ENCODE results near the gene MLXIP.
A peak's percentile ranks its signal among the peaks of the same experiment; 100 is the strongest.
"Not testable (repeated sequence)": the region's sequence is repeated elsewhere in the genome, so short reads cannot be mapped to it uniquely, and the experiment has no call there.

Gene MLXIP

DNA sequence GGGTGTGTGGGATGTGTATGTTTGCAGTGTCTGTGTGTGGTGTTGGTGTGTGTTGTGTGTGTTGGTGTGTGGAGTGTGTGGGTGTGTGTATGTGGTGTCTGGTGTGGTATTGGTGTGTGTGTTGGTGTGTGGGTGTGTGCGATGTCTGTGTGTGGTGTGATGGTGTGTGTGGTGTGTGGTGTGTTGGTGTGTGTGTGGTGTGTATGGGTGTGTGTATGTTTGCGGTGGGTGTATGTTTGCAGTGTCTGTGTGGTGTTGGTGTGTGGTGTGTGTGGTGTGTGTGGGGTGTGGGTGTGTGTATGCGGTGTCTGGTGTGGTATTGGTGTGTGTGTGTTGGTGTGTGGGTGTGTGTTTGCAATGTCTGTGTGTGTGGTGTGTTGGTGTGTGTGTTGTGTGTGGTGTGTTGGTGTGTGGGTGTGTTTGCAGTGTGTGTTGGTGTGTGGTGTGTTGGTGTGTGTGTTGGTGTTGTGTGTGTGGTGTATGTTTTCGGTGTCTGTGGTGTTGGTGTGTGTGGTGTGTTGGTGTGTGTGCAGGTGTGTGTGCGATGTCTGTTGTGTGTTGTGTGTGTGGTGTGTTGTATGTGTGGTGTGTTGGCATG lies 15.7 kb downstream of the MLXIP start:
- Mint-ChIP-seq H3K9me3 (ENCODE audit: low read depth) (no peaks in the 10 kb centered on the region), H3K27me3 (no peaks in the 10 kb centered on the region)

DNA sequence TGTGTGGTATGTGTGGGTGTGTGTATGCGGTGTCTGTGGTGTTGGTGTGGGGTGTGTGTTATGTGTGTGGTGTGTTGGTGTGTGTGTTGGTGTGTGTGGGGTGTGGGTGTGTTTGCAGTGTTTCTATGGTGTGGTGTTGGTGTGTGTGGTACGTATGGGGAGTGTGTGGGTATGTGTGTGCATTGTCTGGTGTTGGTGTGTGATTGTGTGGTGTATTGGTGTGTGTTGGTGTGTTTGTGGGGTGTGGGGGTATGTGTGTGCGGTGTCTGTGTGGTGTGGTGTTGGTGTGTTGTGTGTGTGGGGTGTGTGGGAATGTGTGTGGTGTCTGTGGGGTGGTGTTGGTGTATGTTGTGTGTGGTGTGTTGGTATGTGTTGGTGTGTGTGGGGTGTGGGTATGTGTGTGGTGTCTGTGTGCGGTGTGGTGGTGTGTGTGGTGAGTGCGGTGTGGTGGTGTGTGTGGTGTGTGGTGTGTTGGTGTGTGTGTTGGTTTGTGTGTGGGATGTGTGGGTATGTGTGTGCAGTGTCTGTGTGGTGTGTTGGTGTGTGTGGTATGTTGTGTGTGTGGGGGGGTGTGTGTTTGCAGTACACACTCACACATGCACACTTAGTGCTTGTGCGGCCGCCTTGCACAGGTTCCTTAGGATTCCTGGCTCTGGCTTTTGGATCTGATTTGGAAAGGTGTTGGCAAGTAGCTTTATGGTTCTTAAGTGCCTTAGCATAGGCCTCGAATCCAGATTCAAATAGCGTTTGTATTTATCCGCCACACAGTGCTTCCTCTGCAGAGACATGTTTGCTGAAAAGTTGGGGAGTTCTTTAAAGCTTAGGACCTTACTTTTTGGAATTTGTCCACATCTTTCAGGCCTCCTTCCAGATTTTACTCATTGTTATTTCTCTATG lies 16.4 kb downstream of the MLXIP start:
- Mint-ChIP-seq H3K27me3 (no peaks in the 10 kb centered on the region), H3K4me3 (no peak overlapping the region), H3K36me3 (peaks cover 7% of the 10 kb centered on the region), H3K9me3 (ENCODE audit: low read depth) (no peaks in the 10 kb centered on the region), H3K27ac (no peak overlapping the region), H3K4me1 (ENCODE audit: low read depth) (peaks cover 41% of the 10 kb centered on the region)

More for the DNA sequence above, 15.7 kb downstream of the MLXIP start:
- Mint-ChIP-seq H3K4me3 (no peak overlapping the region), H3K4me1 (ENCODE audit: low read depth) (peaks cover 41% of the 10 kb centered on the region), H3K27ac (no peak overlapping the region), H3K36me3 (peaks cover 7% of the 10 kb centered on the region)

GRCh38 chr12:122096014-122096413 lies 17.5 kb downstream of the MLXIP start:
- H3K27ac Mint-ChIP-seq = peak overlapping the region; percentile 75
- peaks cover 50% of the 10 kb centered on the region for H3K4me1 Mint-ChIP-seq (ENCODE audit: low read depth)
- H3K4me3 Mint-ChIP-seq = no peak overlapping the region
- H3K9me3 Mint-ChIP-seq (ENCODE audit: low read depth) = no peaks in the 10 kb centered on the region
- H3K27me3 Mint-ChIP-seq = no peaks in the 10 kb centered on the region
- H3K36me3 Mint-ChIP-seq = peaks cover 3% of the 10 kb centered on the region

DNA sequence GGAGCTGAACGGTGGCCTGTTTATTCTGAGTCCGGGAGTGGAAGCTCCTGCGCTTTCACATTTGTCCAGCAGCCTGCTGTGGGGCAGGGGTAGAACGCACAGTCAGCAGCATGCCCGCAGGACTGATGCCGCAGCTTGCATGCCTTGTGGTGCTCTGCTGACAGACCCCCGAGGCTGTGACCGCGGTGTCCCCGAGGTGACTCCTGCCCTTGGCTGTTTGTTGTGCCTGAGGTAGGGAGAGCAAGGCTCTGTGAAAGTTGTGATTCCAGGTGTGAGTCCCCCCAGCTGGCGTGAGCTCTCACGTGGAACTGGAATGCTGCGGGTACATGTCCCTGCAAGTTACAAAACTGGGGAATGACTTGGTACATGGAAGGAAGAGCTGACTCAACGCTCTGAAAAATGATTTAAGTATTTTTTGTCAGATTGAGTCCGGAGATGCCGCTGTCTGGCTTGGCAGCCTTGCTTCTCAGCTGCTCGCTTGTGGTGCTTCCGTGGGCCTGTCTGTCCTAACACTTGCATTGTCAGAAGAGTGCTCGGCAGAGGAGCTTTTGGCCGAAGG lies 18.1 kb downstream of the MLXIP start:
- Mint-ChIP-seq H3K27ac (peak overlapping the region; percentile 75), H3K4me3 (no peak overlapping the region), H3K36me3 (peaks cover 1% of the 10 kb centered on the region), H3K4me1 (ENCODE audit: low read depth) (peaks cover 54% of the 10 kb centered on the region), H3K27me3 (no peaks in the 10 kb centered on the region), H3K9me3 (ENCODE audit: low read depth) (no peaks in the 10 kb centered on the region)

DNA sequence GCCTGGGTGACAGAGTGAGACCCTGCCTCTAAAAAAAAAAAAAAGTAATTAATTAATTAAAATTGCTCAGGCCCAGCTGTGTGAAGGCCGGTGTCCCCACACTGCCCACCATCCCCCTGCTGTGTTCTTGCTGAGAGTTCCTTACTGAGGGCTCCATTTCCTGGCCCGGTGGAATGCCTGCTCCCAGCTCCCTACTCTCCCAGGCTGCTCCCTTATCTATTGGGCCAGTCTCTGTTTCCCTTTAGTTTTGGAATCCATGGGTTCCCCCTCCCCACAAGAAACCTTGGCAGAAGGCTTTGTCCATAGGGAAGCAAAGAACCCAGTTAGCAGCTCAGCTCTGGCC lies 19.0 kb downstream of the MLXIP start:
- no peaks in the 10 kb centered on the region for H3K27me3 Mint-ChIP-seq
- no peaks in the 10 kb centered on the region for H3K9me3 Mint-ChIP-seq (ENCODE audit: low read depth)
- peak overlapping the region; percentile 90 for H3K27ac Mint-ChIP-seq
- H3K4me1 Mint-ChIP-seq (ENCODE audit: low read depth) = peaks cover 61% of the 10 kb centered on the region
- peak overlapping the region; percentile 9 for H3K4me3 Mint-ChIP-seq
- H3K36me3 Mint-ChIP-seq = peaks cover 2% of the 10 kb centered on the region

DNA sequence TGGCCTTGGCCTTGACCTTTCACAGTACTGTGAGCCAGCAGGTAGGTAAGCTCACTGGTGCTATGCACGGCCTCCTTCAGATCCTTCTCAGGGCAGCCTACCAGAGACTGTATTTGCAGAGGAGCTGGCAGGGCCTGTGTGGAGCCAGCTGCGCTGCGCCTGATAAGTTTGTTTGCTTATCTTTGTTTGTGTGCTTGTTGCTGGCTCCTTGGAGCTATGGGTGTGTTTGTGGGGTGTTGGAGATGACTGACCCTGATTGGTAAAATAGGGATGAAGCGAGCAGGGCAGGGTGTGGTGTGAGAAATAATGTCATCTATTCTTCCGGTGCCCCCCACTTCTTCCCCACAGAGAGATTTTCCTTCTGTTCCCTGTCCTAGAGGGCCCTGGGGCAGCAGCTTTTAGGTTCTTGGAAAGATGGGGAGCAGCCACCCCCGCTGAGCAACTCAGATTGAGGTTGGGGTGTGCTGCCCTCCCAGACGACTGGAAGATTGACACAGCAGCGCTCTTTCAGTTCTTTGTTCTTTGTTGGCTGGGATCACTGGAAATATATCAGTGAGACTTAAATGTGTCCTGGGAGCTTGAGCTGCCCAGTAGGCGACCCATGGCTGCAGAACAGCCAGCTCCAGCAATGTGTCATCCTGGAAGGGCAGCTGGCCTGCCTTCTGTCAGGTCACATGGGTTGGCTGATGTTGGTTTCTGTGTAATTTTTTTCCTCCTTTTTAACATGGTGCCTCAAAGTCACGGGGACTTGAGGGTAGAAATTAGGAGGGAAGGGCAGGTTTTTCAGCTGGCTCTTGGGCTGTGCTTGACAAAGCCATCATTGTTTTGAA lies 19.6 kb downstream of the MLXIP start:
- peaks cover 65% of the 10 kb centered on the region for H3K4me1 Mint-ChIP-seq (ENCODE audit: low read depth)
- H3K36me3 Mint-ChIP-seq = peaks cover 3% of the 10 kb centered on the region
- H3K9me3 Mint-ChIP-seq (ENCODE audit: low read depth) = no peaks in the 10 kb centered on the region
- H3K4me3 Mint-ChIP-seq = peak overlapping the region; percentile 49
- peak overlapping the region; percentile 90 for H3K27ac Mint-ChIP-seq
- no peaks in the 10 kb centered on the region for H3K27me3 Mint-ChIP-seq

GRCh38 chr12:122099280-122099749 lies 20.8 kb downstream of the MLXIP start:
- Mint-ChIP-seq H3K4me1 (ENCODE audit: low read depth) (peaks cover 74% of the 10 kb centered on the region), H3K4me3 (peak overlapping the region; percentile 69), H3K27me3 (no peaks in the 10 kb centered on the region), H3K27ac (peak overlapping the region; percentile 93), H3K9me3 (ENCODE audit: low read depth) (no peaks in the 10 kb centered on the region), H3K36me3 (peaks cover 3% of the 10 kb centered on the region)

DNA sequence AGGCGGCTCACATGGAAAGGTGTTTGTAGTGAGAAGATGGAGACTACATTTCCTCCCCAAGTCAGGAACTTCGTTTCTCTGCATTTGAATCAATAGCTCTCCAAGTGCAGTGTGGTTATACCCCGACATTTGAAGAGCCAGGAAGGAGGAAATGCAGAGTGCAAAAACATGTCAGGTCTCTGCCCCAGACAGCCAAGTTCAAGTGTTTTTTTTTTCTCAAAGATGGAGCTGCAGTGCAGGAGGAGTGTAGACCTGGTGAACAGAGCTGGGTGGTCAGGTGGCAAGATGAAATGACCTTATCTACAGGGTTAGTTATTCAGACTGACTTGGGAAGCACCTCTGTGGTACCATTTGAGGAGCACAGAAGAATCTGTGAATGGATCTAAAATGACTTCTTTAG lies 21.3 kb downstream of the MLXIP start:
- peak overlapping the region; percentile 93 for H3K27ac Mint-ChIP-seq
- no peaks in the 10 kb centered on the region for H3K9me3 Mint-ChIP-seq (ENCODE audit: low read depth)
- H3K4me1 Mint-ChIP-seq (ENCODE audit: low read depth) = peaks cover 79% of the 10 kb centered on the region
- no peaks in the 10 kb centered on the region for H3K27me3 Mint-ChIP-seq
- H3K36me3 Mint-ChIP-seq = peaks cover 3% of the 10 kb centered on the region
- H3K4me3 Mint-ChIP-seq = peak overlapping the region; percentile 69

DNA sequence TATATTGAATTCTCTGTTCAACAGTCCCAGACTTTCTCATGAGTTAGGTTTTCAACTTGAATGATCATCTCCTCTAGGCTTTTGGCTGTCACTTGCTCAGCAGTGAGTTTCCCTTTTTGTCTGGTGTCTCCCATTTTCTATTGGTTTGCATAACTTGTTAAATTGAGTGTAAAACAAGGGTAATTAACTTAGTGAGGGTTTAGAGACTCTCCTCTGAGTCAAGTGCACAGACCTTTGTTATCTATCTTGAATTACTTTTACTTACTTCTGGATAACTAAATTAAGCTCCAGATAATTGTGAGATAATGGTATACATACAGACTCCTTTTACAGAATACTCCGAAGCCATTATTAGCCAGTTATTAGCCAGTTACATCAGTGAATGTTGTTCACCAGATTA lies 22.0 kb downstream of the MLXIP start:
- peak overlapping the region; percentile 56 for H3K4me3 Mint-ChIP-seq
- no peaks in the 10 kb centered on the region for H3K27me3 Mint-ChIP-seq
- H3K4me1 Mint-ChIP-seq (ENCODE audit: low read depth) = peaks cover 86% of the 10 kb centered on the region

DNA sequence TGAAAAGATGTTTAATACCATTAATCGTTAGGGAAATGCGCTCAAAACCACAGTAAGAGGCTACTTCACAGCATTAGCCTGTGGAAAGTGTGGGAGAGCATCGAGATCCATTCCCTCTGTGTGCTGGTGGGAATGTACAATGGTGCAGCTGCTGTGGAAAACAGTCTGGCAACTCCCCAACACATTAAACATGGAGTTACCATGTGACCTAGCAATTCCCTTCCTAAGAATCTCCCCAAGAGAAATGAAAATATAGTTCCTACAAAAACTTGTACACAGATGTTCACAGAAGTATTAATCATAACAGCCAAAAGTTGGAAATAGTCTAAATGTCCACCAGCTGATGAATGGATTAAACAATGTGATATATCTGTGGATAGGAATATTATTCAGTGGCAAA lies 23.8 kb downstream of the MLXIP start:
- Mint-ChIP-seq H3K36me3 (peaks cover 3% of the 10 kb centered on the region), H3K4me1 (ENCODE audit: low read depth) (peaks cover 87% of the 10 kb centered on the region), H3K4me3 (peak overlapping the region; percentile 46), H3K9me3 (ENCODE audit: low read depth) (no peaks in the 10 kb centered on the region), H3K27me3 (no peaks in the 10 kb centered on the region), H3K27ac (peak overlapping the region; percentile 68)

More for the DNA sequence above, 22.0 kb downstream of the MLXIP start:
- Mint-ChIP-seq H3K9me3 (ENCODE audit: low read depth) (no peaks in the 10 kb centered on the region), H3K27ac (peak overlapping the region; percentile 71), H3K36me3 (peaks cover 3% of the 10 kb centered on the region)

GRCh38 chr12:122104844-122105243 lies 26.3 kb downstream of the MLXIP start:
- H3K36me3 Mint-ChIP-seq = peaks cover 3% of the 10 kb centered on the region
- H3K27ac Mint-ChIP-seq = peak overlapping the region; percentile 81
- peak overlapping the region; percentile 78 for H3K4me3 Mint-ChIP-seq
- H3K27me3 Mint-ChIP-seq = no peaks in the 10 kb centered on the region
- H3K4me1 Mint-ChIP-seq (ENCODE audit: low read depth) = peaks cover 85% of the 10 kb centered on the region
- H3K9me3 Mint-ChIP-seq (ENCODE audit: low read depth) = no peaks in the 10 kb centered on the region

DNA sequence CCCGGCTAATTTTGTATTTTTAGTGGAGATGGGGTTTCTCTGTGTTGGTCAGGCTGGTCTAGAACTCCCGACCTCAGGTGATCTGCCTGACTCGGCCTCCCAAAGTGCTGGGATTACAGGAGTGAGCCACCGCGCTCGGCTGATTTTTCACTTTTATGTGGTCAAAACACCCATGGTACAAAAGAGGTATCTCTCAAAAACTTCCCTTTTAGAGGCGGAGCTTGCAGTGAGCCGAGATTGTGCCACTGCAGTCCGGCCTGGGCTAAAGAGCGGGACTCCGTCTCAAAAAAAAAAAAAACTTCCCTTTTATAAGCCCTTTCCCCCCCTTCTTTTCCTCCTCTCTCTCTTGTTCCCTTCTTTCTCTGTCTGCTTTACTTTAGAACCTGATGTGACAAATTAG lies 26.9 kb downstream of the MLXIP start:
- H3K4me3 Mint-ChIP-seq = peak overlapping the region; percentile 78
- H3K27ac Mint-ChIP-seq = peak overlapping the region; percentile 91
- H3K27me3 Mint-ChIP-seq; H3K9me3 Mint-ChIP-seq (ENCODE audit: low read depth); H3K36me3 Mint-ChIP-seq: not testable (repeated sequence)
- peaks cover 82% of the 10 kb centered on the region for H3K4me1 Mint-ChIP-seq (ENCODE audit: low read depth)

GRCh38 chr12:122106843-122107242 lies 28.3 kb downstream of the MLXIP start:
- H3K4me3 Mint-ChIP-seq = peak overlapping the region; percentile 17
- H3K9me3 Mint-ChIP-seq (ENCODE audit: low read depth) = no peaks in the 10 kb centered on the region
- H3K36me3 Mint-ChIP-seq = peaks cover 3% of the 10 kb centered on the region
- H3K27me3 Mint-ChIP-seq = no peaks in the 10 kb centered on the region
- peaks cover 78% of the 10 kb centered on the region for H3K4me1 Mint-ChIP-seq (ENCODE audit: low read depth)
- H3K27ac Mint-ChIP-seq = peak overlapping the region; percentile 54

GRCh38 chr12:122107261-122107660 lies 28.7 kb downstream of the MLXIP start:
- no peaks in the 10 kb centered on the region for H3K27me3 Mint-ChIP-seq
- peak overlapping the region; percentile 38 for H3K4me3 Mint-ChIP-seq
- peaks cover 3% of the 10 kb centered on the region for H3K36me3 Mint-ChIP-seq
- H3K27ac Mint-ChIP-seq = peak overlapping the region; percentile 81
- H3K9me3 Mint-ChIP-seq (ENCODE audit: low read depth) = no peaks in the 10 kb centered on the region
- peaks cover 80% of the 10 kb centered on the region for H3K4me1 Mint-ChIP-seq (ENCODE audit: low read depth)
